DND-41 (cell line): ENCODE measurements around the gene VDAC2.

Source experiments
- ATAC-seq: fragments of 200-7000 bp; cut with Tn5 transposase; 3 replicates; pipeline ENCODE4 v1.9.1; 2021; ENCODE audit warnings: low read depth; ENCODE audit not compliant: insufficient read depth
- DNase-seq: peaks from one replicate; pipeline ENCODE4 v3.0.0-alpha.2; 2020
- H2AFZ ChIP-seq: 2 replicates; pipeline ENCODE4 v1.6.0; 2012; ENCODE audit warnings: low read depth, low read length
- H3K27ac ChIP-seq: 2 replicates; pipeline ENCODE4 v1.5.1; 2012; ENCODE audit warnings: low read length, inconsistent platforms
- H3K27me3 ChIP-seq: fragments of 200-600 bp; sonication (generic); 2 replicates; pipeline ENCODE4 v1.6.0; 2012; ENCODE audit warnings: low read length, mild to moderate bottlenecking, inconsistent platforms; ENCODE audit not compliant: insufficient read depth, poor library complexity
- H3K36me3 ChIP-seq: 2 replicates; pipeline ENCODE4 v1.5.1; 2012; ENCODE audit warnings: low read length, inconsistent platforms; ENCODE audit not compliant: insufficient read depth
- H3K4me1 ChIP-seq: 2 replicates; pipeline ENCODE4 v1.5.1; 2012; ENCODE audit warnings: mild to moderate bottlenecking, low read length; ENCODE audit not compliant: insufficient read depth
- H3K4me2 ChIP-seq: 2 replicates; pipeline ENCODE4 v1.6.0; 2012; ENCODE audit warnings: mild to moderate bottlenecking, moderate library complexity, low read length, inconsistent platforms; ENCODE audit not compliant: insufficient read depth
- H3K4me3 ChIP-seq, 2 experiments: fragments of 200-600 bp in 1 of 2; shearing (Covaris generic) in 1 of 2; 2 replicates each; pipeline ENCODE4 v1.5.1; 2012 to 2016; ENCODE audit warnings: inconsistent platforms in 2 of 2, low read length in 2 of 2, mild to moderate bottlenecking in 2 of 2, low read depth in 1 of 2, moderate library complexity in 1 of 2
- H3K79me2 ChIP-seq: 2 replicates; pipeline ENCODE4 v1.6.0; 2012; ENCODE audit warnings: low read length, inconsistent platforms; ENCODE audit not compliant: insufficient read depth
- H3K9ac ChIP-seq: 2 replicates; pipeline ENCODE4 v1.6.0; 2012; ENCODE audit warnings: low read depth, mild to moderate bottlenecking, inconsistent platforms, low read length, moderate library complexity
- H3K9me3 ChIP-seq: 2 replicates; pipeline ENCODE4 v1.5.1; 2012; ENCODE audit warnings: low read length, moderate library complexity, mild to moderate bottlenecking, inconsistent platforms; ENCODE audit not compliant: insufficient read depth, severe bottlenecking
- H4K20me1 ChIP-seq: 2 replicates; pipeline ENCODE4 v1.6.0; 2012; ENCODE audit warnings: low read length; ENCODE audit not compliant: insufficient read depth
- EZH2 ChIP-seq: IDR thresholded peaks from 3 replicates; pipeline ENCODE4 v1.6.1; 2012; ENCODE audit warnings: borderline replicate concordance, low read depth, mild to moderate bottlenecking, moderate library complexity, low read length, inconsistent platforms; ENCODE audit not compliant: severe bottlenecking
- TF ChIP-seq, protein P1 (sequence below): IDR thresholded peaks from 2 replicates; pipeline ENCODE4 v1.5.1; 2012; ENCODE audit warnings: borderline replicate concordance, low read length, moderate library complexity, mild to moderate bottlenecking; ENCODE audit not compliant: poor library complexity, severe bottlenecking; ENCODE audit errors: extremely low read depth

VDAC2 gene

DNA sequence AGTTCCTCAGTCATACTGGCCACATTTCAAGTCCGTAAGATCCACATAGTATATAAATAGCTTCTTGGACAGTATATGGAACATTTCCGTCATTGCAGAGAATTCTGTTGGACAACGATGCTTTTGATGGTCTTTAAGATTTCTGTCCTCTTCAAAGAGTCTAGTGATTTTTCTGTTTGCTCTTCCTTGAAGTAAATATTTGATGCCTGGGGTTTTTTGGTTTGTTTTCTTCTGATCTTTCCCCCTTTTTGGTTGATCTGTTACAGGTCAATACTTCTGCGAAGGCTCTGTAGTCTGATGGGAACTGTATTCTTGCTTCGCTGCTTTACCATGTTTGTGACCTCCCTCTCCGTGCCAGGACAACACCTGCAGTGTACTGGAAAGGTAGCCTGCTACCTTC lies 42.3 kb upstream of the VDAC2 start:
- Histone ChIP-seq H3K4me3 (no peak overlapping the region), H3K9ac (no peak overlapping the region), H4K20me1 (peaks cover 13% of the 10 kb centered on the region; the same call in 1 of the 2 replicates), H3K27me3 (no peaks in the 10 kb centered on the region), H3K36me3 (peaks cover 22% of the 10 kb centered on the region), H3K4me2 (no peak overlapping the region), H2AFZ (no peak overlapping the region), H3K79me2 (peaks cover 3% of the 10 kb centered on the region; the same call in 1 of the 2 replicates), H3K27ac (no peak overlapping the region), H3K9me3 (no peaks in the 10 kb centered on the region), H3K4me1 (peaks cover 34% of the 10 kb centered on the region)
- DNase-seq, result no peak
- TF ChIP-seq, protein P1, sequence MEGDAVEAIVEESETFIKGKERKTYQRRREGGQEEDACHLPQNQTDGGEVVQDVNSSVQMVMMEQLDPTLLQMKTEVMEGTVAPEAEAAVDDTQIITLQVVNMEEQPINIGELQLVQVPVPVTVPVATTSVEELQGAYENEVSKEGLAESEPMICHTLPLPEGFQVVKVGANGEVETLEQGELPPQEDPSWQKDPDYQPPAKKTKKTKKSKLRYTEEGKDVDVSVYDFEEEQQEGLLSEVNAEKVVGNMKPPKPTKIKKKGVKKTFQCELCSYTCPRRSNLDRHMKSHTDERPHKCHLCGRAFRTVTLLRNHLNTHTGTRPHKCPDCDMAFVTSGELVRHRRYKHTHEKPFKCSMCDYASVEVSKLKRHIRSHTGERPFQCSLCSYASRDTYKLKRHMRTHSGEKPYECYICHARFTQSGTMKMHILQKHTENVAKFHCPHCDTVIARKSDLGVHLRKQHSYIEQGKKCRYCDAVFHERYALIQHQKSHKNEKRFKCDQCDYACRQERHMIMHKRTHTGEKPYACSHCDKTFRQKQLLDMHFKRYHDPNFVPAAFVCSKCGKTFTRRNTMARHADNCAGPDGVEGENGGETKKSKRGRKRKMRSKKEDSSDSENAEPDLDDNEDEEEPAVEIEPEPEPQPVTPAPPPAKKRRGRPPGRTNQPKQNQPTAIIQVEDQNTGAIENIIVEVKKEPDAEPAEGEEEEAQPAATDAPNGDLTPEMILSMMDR, result no peak
- no peak for TF ChIP-seq EZH2
- no peak for ATAC-seq

DNA sequence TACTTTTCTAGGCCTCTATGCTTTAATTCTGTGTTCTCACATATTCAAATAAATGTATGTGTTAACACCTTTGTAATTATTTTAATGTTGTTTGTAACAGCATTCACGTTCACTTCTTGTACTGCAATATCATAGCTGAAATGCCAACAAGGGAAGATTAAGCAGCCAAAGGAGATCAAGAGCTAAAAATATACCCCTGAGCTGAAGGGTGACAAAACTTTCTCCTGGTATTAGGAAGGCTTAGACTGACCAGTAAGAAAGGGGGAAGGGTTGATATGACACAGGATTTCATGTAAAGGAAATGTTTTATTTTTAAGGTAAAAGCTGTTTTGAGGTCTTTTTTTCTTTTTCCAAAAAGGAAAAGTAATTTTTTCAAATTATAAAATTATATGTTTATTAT lies 40.4 kb upstream of the VDAC2 start:
- H3K27ac ChIP-seq, result no peak overlapping the region
- H3K36me3 ChIP-seq, result peaks cover 20% of the 10 kb centered on the region
- peaks cover 21% of the 10 kb centered on the region for H3K4me1 ChIP-seq
- no peak overlapping the region for H3K4me3 ChIP-seq
- ATAC-seq (no peak), DNase-seq (no peak)
- no peaks in the 10 kb centered on the region for H3K9me3 ChIP-seq
- no peak for TF ChIP-seq EZH2
- TF ChIP-seq, protein P1, result no peak
- H3K9ac ChIP-seq, result no peak overlapping the region
- peaks cover 8% of the 10 kb centered on the region; the same call in 1 of the 2 replicates for H4K20me1 ChIP-seq
- peaks cover 3% of the 10 kb centered on the region; the same call in 1 of the 2 replicates for H3K79me2 ChIP-seq
- no peaks in the 10 kb centered on the region for H3K27me3 ChIP-seq
- H2AFZ ChIP-seq, result no peak overlapping the region
- no peak overlapping the region for H3K4me2 ChIP-seq

DNA sequence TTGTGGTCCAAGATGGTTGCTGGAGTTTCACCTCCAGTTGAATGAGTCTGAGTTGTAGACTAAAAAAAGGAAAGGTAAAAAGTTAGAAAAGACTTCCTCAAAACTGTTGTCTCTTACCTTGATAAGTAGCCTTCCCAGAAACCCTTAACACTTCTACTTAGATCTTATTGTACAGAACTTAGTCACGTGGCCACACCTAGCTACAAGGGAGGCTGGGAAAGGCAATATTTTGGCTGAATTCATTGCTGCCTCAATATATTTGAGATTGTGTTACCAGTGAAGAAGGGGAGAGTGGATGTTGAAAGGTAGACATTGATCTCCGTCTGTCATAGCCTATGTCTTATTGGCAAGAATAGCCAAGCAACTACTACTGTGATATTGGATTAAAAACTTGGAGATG lies 35.5 kb upstream of the VDAC2 start:
- Histone ChIP-seq H3K9me3 (no peaks in the 10 kb centered on the region), H2AFZ (no peak overlapping the region), H3K4me3 (no peak overlapping the region), H3K9ac (no peak overlapping the region), H3K4me2 (no peak overlapping the region), H3K4me1 (no peaks in the 10 kb centered on the region), H3K36me3 (peaks cover 26% of the 10 kb centered on the region; the same call in 1 of the 2 replicates), H4K20me1 (no peaks in the 10 kb centered on the region), H3K27me3 (no peaks in the 10 kb centered on the region), H3K27ac (no peak overlapping the region), H3K79me2 (no peaks in the 10 kb centered on the region)
- TF ChIP-seq, protein P1, result no peak
- TF ChIP-seq EZH2, result no peak
- ATAC-seq (no peak), DNase-seq (no peak)

DNA sequence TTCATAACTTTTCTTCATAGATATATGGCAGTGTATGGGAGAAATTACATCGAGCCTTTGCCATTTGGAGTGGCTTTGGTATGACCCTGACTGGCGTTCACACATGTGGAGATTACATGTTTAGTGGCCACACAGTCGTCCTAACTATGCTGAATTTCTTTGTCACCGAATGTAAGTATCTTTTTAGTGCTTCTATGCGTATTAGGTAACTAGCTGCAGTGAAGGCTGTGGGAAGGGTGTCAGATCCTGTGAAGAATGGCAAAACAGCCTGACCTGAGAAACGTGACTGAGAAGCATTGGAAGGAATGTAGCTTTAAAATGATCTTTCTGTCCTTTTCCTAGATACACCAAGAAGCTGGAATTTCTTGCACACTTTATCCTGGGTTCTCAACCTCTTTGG lies 34.5 kb upstream of the VDAC2 start:
- Histone ChIP-seq H3K36me3 (peaks cover 26% of the 10 kb centered on the region; the same call in 1 of the 2 replicates), H3K4me2 (no peak overlapping the region), H3K4me1 (no peaks in the 10 kb centered on the region), H3K27ac (no peak overlapping the region), H4K20me1 (no peaks in the 10 kb centered on the region), H3K27me3 (no peaks in the 10 kb centered on the region), H3K9me3 (no peaks in the 10 kb centered on the region), H3K79me2 (no peaks in the 10 kb centered on the region), H3K4me3 (no peak overlapping the region), H3K9ac (no peak overlapping the region), H2AFZ (no peak overlapping the region)
- no peak for TF ChIP-seq EZH2
- TF ChIP-seq, protein P1, result no peak
- no peak for DNase-seq
- no peak for ATAC-seq
